ENCODE data around the gene OSCP1.

The OSCP1 gene

GRCh38 chr1:36446271-36446670, 4.0 kb downstream of the OSCP1 start:
- DNase-seq, result peak; percentile 0

- DNase-seq, result no peak
Measured at GRCh38 chr1:36443297-36443696, 7.0 kb downstream of the OSCP1 start.

- DNase-seq, result no peak
Measured at GRCh38 chr1:36442337-36442736, 7.9 kb downstream of the OSCP1 start.

GRCh38 chr1:36440646-36441045, 9.6 kb downstream of the OSCP1 start:
- DNase-seq, result no peak

DNA sequence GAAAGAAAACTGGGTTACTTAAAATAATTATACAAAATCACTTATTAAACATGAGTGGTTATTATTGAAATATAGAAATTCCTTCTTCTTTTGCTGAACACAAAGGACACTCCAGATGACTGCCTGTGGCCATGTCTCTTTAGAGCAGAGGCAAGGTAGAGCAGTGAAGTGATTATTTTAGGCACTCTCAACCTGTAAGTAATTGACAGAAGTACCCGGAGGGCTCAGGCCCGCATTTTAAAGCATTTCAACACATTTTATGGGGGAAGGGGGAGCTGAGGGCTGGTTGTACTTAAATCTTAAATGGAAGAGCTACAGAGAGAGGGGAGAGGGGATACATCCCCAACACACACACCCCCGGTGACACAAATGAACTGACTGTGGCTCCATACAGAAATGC, 10.2 kb downstream of the OSCP1 start:
- DNase-seq, result no peak

DNA sequence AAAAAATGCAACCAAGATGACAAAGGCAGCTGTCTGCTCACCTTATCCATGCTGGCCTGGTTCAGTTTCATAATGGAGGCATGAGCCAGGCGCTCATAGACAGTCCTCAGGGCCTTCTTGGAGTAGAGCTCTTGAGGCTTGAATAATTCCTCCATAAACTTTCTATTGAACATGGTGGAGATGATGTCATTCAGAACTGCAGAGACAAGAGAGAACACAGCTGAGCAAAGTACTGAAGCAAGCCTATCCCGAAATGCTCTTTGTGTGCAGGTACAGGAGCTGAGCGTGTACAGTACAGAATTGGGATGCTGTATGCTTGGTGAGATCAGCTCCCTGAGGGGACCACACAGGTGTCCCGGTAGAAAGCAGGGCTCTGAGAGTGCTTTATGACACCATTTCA, 11.5 kb downstream of the OSCP1 start:
- DNase-seq, result no peak

GRCh38 chr1:36436821-36437220, 13.4 kb downstream of the OSCP1 start:
- no peak for DNase-seq

- no peak for DNase-seq
Measured at GRCh38 chr1:36433102-36433501, 17.1 kb downstream of the OSCP1 start.

GRCh38 chr1:36432616-36433015, 17.6 kb downstream of the OSCP1 start:
- DNase-seq, result no peak

GRCh38 chr1:36425791-36426190, 24.5 kb downstream of the OSCP1 start:
- no peak for DNase-seq

DNA sequence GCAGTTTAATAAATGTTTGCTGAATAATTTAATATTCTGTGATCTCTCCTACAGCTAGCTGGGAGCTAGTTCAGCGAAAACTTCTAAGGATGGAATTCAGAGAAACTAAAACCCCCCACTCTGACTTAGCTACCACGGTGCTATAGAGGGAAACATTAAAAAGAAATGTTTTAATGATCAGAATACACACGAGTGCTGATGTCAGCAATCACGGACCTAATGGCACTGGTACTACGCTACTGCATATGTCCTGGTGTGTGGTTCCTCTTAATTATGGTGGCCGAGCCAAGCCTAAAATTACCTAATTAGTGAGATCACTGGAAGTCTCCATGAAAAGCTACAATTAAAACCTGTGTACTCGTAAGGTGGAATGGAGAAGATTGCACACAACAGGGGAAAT, 28.6 kb downstream of the OSCP1 start:
- DNase-seq, result no peak

DNA sequence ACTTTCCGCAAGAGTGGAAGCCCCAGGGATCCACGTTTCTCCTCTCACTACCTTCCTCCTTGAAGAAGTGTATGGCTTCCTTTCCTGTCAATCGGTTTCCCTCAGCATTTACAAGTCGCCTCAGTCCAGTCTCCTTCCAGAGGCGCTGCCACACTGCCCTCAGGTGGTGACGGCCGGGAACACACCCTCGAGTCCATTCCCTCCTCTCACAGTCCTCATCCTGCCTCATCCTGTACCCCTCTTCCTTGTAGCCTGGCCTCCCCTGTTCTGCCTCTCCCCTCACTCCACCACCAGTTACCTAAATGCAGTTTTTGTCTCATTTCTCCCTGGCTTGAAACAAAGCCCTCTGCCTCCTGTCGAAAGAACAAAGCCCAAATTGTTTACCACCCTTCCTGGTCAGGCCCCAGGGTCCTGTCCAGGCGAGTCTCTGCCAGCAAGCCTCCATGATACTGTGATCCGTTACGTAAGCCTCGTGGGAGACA, 29.4 kb downstream of the OSCP1 start:
- DNase-seq, result peak; percentile 29

GRCh38 chr1:36420409-36420808, 29.8 kb downstream of the OSCP1 start:
- DNase-seq, result no peak

GRCh38 chr1:36419569-36419968, 30.7 kb downstream of the OSCP1 start:
- DNase-seq, result no peak

GRCh38 chr1:36419140-36419539, 31.1 kb downstream of the OSCP1 start:
- no peak for DNase-seq

- no peak for DNase-seq
Measured at GRCh38 chr1:36417931-36418330, 32.3 kb downstream of the OSCP1 start.

DNA sequence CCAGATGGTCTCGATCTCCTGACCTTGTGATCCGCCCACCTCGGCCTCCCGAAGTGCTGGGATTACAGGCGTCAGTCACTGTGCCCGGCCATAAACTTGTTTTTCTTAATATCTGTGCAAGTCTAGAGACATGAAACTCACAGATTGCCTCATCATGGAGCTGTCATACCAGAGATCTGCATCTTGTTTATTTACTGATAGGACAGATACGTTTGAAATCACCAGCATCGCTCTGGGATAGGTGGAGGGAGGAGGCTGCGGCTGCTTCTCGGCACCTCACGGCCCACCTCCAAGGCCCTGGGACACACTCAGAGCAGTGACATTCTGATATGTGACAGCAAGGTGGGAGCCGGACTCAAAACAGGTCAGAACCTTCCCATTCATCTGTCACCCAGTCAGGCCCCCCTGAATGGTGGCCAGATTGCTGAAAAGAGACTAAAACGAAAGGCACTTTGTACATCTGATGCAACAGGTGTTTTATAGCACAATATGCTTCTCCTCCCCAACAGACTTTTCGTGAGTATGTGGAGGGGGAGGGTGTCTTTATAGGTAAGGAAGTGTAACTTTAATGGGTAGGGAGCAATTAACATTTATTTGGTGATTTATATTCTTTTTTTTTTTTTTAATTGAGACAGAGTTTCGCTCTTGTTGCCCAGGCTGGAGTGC, 34.5 kb downstream of the OSCP1 start:
- DNase-seq, result no peak

- DNase-seq, result no peak
Measured at GRCh38 chr1:36414384-36414783, 35.9 kb downstream of the OSCP1 start.

GRCh38 chr1:36411674-36412648, 38.3 kb downstream of the OSCP1 start:
- DNase-seq, result peak; percentile 3

- DNase-seq, result no peak
Measured at GRCh38 chr1:36408479-36408878, 41.8 kb downstream of the OSCP1 start.

DNA sequence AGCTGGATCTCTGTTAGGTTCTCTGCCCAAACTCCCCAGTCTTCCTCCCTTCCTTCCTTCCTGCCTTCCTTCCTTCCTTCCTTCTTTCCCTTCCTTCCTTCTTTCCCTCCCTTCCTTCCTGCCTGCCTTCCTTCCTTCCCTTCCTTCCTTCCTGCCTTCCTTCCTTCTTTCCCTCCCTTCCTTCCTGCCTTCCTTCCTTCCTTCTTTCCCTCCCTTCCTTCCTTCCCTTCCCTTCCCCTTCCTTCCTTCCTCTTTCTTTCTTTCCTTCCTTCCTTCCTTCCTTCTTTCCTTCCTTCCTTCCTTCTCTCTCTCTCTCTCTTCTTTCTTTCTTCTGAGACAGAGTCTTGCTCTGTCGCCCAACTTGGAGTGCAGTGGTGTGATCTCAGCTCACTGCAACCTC, 43.8 kb downstream of the OSCP1 start:
- DNase-seq, result no peak

DNA sequence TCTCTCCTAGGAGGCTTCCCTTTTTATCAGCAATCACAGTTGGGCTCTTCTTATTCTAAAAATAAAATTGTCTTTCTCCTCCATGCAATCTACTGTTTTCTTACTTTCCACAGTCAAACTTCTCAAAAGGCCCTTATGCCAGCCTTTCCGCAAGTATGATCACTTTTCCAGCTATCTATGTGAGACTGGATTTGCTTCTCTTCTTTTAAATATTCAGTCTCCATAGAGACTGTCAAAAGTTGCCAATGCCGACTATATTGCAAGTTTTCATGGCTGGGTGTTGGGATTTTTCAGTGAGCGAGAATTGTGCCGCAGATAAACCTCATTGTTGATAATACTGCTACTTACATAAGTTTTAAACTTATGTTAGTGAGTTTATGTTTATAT, 47.8 kb downstream of the OSCP1 start:
- no peak for DNase-seq

GRCh38 chr1:36401602-36402503, 48.4 kb downstream of the OSCP1 start:
- DNase-seq, result no peak

All from NCI-H748 treated with DMSO at 0.1 percent for 48 hours (cell line).